A549 (cell line): ENCODE data around the gene ARHGEF4. TPM values are rescaled to one million over a fixed set of nuclear protein-coding genes. Genes with fewer than 3 reads are reported as not detected.

Experiments
- ATAC-seq, 2 experiments: fragments of 200-7000 bp in 1 of 2; fragments of >200 bp in 1 of 2; cut with Nextera tagmentation in 1 of 2; cut with Tn5 transposase in 1 of 2; 3 replicates each; pipeline versions ENCODE4 v1.8.0 to v1.9.1; 2018 to 2020; ENCODE audit warnings: mild to moderate bottlenecking in 1 of 2, moderate library complexity in 1 of 2
- CTCF ChIA-PET: fragments of 300-600 bp; sonication (Branson Sonifier 250); formaldehyde crosslinking; extraction: SDS; loops from one replicate; lab custom pipeline; 2021; ENCODE audit warnings: antibody characterized with exemption, inconsistent platforms; lab: Yijun Ruan, JAX
- POLR2A ChIA-PET: fragments of 350-600 bp; formaldehyde crosslinking; extraction: SDS; loops from one replicate; lab custom pipeline; 2021; ENCODE audit warnings: antibody characterized with exemption, inconsistent platforms; lab: Yijun Ruan, JAX
- DNase-seq, 2 experiments: peaks; one replicate each; pipeline versions ENCODE4 v3.0.0 to v3.0.0-alpha.2; 2011 to 2016; ENCODE audit warnings: low read depth in 1 of 2, low spot score in 1 of 2
- FAIRE-seq: peaks from 2 replicates; lab custom pipeline; 2011; peaks lifted over from hg19 to GRCh38; lab: Jason Lieb, UNC
- H3K27ac ChIP-seq, 2 experiments: fragments of >200 bp; sonication (Bioruptor Twin); formaldehyde crosslinking; 3 replicates each; pipeline ENCODE4 v1.5.1; 2016 to 2017
- H3K4me1 ChIP-seq: fragments of >200 bp; sonication (Bioruptor Twin); formaldehyde crosslinking; 3 replicates; pipeline ENCODE4 v1.6.1; 2016
- H3K4me2 ChIP-seq: fragments of >200 bp; sonication (Bioruptor Twin); formaldehyde crosslinking; 3 replicates; pipeline ENCODE4 v1.6.1; 2016
- H3K4me3 ChIP-seq: fragments of >200 bp; sonication (Bioruptor Twin); formaldehyde crosslinking; 3 replicates; pipeline ENCODE4 v1.5.1; 2016
- H3K9me3 ChIP-seq: fragments of >200 bp; sonication (Bioruptor Twin); formaldehyde crosslinking; 3 replicates; pipeline ENCODE4 v1.6.1; 2016
- CBX2 ChIP-seq: fragments of 200-600 bp; sonication (generic); IDR thresholded peaks from 2 replicates; pipeline ENCODE4 v1.6.1; 2016; ENCODE audit warnings: low read depth, mild to moderate bottlenecking, borderline replicate concordance
- CEBPB ChIP-seq, 2 experiments: fragments of >200 bp in 1 of 2; sonication (Bioruptor Twin) in 1 of 2; formaldehyde crosslinking in 1 of 2; IDR thresholded peaks; 2 replicates each; pipeline ENCODE4 v1.6.1; 2012 to 2016
- CHD2 ChIP-seq: fragments of 150-350 bp; IDR thresholded peaks from 2 replicates; pipeline ENCODE4 v1.6.1; 2014; ENCODE audit warnings: low read length; ENCODE audit not compliant: partially characterized antibody
- EHMT2 ChIP-seq: fragments of 200-600 bp; sonication (generic); IDR thresholded peaks from 2 replicates; pipeline ENCODE4 v1.6.1; 2016; ENCODE audit warnings: antibody characterized with exemption, low read depth, mild to moderate bottlenecking, moderate library complexity
- EP300 ChIP-seq, 2 experiments: fragments of >200 bp; sonication (Bioruptor Twin); formaldehyde crosslinking; IDR thresholded peaks; 2 replicates in 1 of 2; 3 replicates in 1 of 2; pipeline ENCODE4 v1.6.1; 2016 to 2017
- FOSL2 ChIP-seq, 2 experiments: fragments of 450-650 bp in 1 of 2; fragments of >200 bp in 1 of 2; sonication (Bioruptor Twin) in 1 of 2; formaldehyde crosslinking; IDR thresholded peaks; 2 replicates each; pipeline versions ENCODE4 v1.5.0 to v1.6.1; 2016 to 2020; ENCODE audit warnings: mild to moderate bottlenecking in 1 of 2, moderate library complexity in 1 of 2
- FOXS1 ChIP-seq: fragments of 250-450 bp; sonication (Bioruptor Pico); IDR thresholded peaks from 2 replicates; pipeline ENCODE4 v1.5.0; 2020; ENCODE audit warnings: mild to moderate bottlenecking, moderate library complexity
- GATA3 ChIP-seq: IDR thresholded peaks from 2 replicates; pipeline ENCODE4 v1.6.1; 2012; ENCODE audit warnings: borderline replicate concordance
- HEYL ChIP-seq: fragments of 250-450 bp; sonication (Bioruptor Pico); IDR thresholded peaks from 2 replicates; pipeline ENCODE4 v1.8.0; 2021; ENCODE audit warnings: mild to moderate bottlenecking, moderate library complexity
- HOXB13 ChIP-seq: fragments of 250-450 bp; sonication (Bioruptor Pico); IDR thresholded peaks from 2 replicates; pipeline ENCODE4 v1.5.0; 2020; ENCODE audit warnings: low read depth, mild to moderate bottlenecking, moderate library complexity
- JUN ChIP-seq, 2 experiments: fragments of >200 bp; sonication (Bioruptor Twin); formaldehyde crosslinking; IDR thresholded peaks; 2 replicates in 1 of 2; 3 replicates in 1 of 2; pipeline ENCODE4 v1.6.1; 2016 to 2017
- JUNB ChIP-seq: fragments of >200 bp; sonication (Bioruptor Twin); formaldehyde crosslinking; IDR thresholded peaks from 2 replicates; pipeline ENCODE4 v1.6.1; 2016
- MAFK ChIP-seq: fragments of 450-650 bp; IDR thresholded peaks from 2 replicates; pipeline ENCODE4 v1.6.1; 2014; ENCODE audit not compliant: partially characterized antibody
- NR3C1 ChIP-seq: fragments of >200 bp; sonication (Bioruptor Twin); formaldehyde crosslinking; IDR thresholded peaks from 3 replicates; pipeline ENCODE4 v1.6.1; 2017
- PHF8 ChIP-seq: fragments of 200-600 bp; sonication (generic); IDR thresholded peaks from 2 replicates; pipeline ENCODE4 v1.6.1; 2016; ENCODE audit warnings: low read depth, mild to moderate bottlenecking, antibody characterized with exemption, moderate library complexity, borderline replicate concordance
- POLR2A ChIP-seq: IDR thresholded peaks from 2 replicates; pipeline ENCODE4 v1.6.1; 2012; ENCODE audit warnings: mild to moderate bottlenecking, low read length
- RAD21 ChIP-seq, 2 experiments: fragments of >200 bp in 1 of 2; sonication (Bioruptor Twin) in 1 of 2; formaldehyde crosslinking in 1 of 2; IDR thresholded peaks in 1 of 2; conservative IDR thresholded peaks in 1 of 2; 2 replicates in 1 of 2; 3 replicates in 1 of 2; pipeline ENCODE4 v1.6.1; 2012 to 2018; ENCODE audit warnings: inconsistent platforms in 1 of 2
- RCOR1 ChIP-seq: fragments of 150-350 bp; IDR thresholded peaks from 2 replicates; pipeline ENCODE4 v1.6.1; 2014; ENCODE audit warnings: antibody characterized with exemption, low read length, low read depth
- RFX5 ChIP-seq: fragments of 450-650 bp; IDR thresholded peaks from 2 replicates; pipeline ENCODE4 v1.7.1; 2014; ENCODE audit warnings: antibody characterized with exemption, mild to moderate bottlenecking, moderate library complexity
- SMC3 ChIP-seq: fragments of >200 bp; sonication (Bioruptor Twin); formaldehyde crosslinking; IDR thresholded peaks from 3 replicates; pipeline ENCODE4 v1.6.1; 2018; ENCODE audit warnings: inconsistent platforms
- TFCP2L1 ChIP-seq: fragments of 250-450 bp; sonication (Bioruptor Pico); IDR thresholded peaks from 2 replicates; pipeline ENCODE4 v1.5.0; 2021; ENCODE audit warnings: mild to moderate bottlenecking
- TP53 ChIP-seq: fragments of 250-450 bp; sonication (Bioruptor Pico); IDR thresholded peaks from 2 replicates; pipeline ENCODE4 v1.5.0; 2021; ENCODE audit warnings: mild to moderate bottlenecking, moderate library complexity
- ZNF302 ChIP-seq: fragments of 250-450 bp; sonication (Bioruptor Pico); IDR thresholded peaks from 2 replicates; pipeline ENCODE4 v1.9.0; 2021; ENCODE audit warnings: inconsistent platforms, mild to moderate bottlenecking, moderate library complexity
- WGBS: methylation state at CpG from one replicate; pipeline ENCODE4 v1.1.6; 2017; ENCODE audit errors: missing lambda C conversion rate; 5-methylcytosine and 5-hydroxymethylcytosine counted together
- polyA plus RNA-seq, 4 experiments: library from polyadenylated mRNA; depleted of rRNA in 3 of 4; stranded (reverse); fragments of >200 nt; fragmentation: RNase III in 1 of 4; extraction: RNeasy Plus Mini Kit Qiagen cat#74134 plus additional on column Dnase treatment in 1 of 4; gene quantifications; 2 replicates in 3 of 4; 3 replicates in 1 of 4; pipeline ENCODE4 v1.2.3, GENCODE V29; 2011 to 2017
- TF ChIP-seq, protein P1 (sequence below): fragments of >200 bp; sonication (Bioruptor Twin); formaldehyde crosslinking; IDR thresholded peaks from 2 replicates; pipeline ENCODE4 v1.6.1; 2016
- TF ChIP-seq, protein P2 (sequence below): IDR thresholded peaks from 2 replicates; pipeline ENCODE4 v1.6.1; 2012
- TF ChIP-seq, protein P3 (sequence below): fragments of >200 bp; sonication (Bioruptor Twin); formaldehyde crosslinking; IDR thresholded peaks from 3 replicates; pipeline ENCODE4 v1.6.1; 2016
- TF ChIP-seq, protein P4 (sequence below): IDR thresholded peaks from 2 replicates; pipeline ENCODE4 v1.6.1; 2012

Gene ARHGEF4
- polyA plus RNA-seq, 2 of the 4 experiments (the other 2 are of a cell fraction) = 1.00 to 2.1 TPM

DNA sequence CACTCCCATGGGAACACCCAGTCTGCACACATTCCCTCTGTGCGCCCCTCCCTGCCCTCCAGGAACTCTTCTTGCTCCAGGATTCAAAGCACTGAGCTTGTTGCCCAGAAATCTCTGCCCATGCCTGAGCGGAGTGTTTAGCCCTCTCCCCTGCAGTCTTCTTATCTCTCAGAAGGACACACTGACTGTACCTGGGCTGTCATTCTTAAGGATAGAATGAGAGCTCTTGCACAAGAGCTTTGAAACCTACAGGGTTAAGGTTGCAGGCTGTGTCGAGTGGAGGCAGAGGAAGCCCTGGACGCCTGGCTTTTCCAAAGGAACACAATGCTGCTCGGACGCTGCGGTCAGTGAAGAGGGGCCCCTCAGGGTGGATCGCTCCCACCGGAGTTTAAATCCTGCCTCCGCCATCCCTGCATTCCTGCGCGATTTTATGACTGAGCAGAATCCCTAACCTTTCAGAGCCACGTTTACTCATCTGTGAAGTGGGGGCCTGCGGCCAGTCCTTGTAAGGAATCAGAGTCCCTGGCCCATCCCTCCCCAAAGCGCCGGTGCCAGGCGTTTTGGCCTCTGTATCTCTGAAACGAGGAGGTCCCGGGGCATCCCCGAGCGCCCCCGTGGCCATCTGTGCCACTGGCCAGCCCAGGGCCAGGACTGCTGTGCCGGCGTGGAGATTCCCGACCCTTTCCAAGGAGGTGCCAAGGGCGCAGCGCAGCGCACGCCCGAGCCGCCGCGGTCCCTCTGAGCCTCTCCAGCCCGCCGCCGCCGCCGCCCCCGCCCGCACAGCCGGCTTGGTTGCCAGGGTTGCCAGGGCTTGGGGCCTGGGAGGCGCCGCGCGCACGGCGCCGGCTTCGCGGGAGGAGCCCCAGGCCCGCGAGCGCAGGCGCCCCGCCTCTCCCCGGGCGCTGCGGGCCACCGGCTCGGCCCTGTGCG, 197.7 kb downstream of the ARHGEF4 start:
- no peak for FAIRE-seq
- 49% methylated on average over 20 of the region's 61 CpGs for WGBS
- peak overlapping the region; percentile 59 to 82 for H3K27ac ChIP-seq
- H3K9me3 ChIP-seq = no peaks in the 10 kb centered on the region
- ChIA-PET POLR2A (no interaction called here), CTCF (no interaction called here)
- TF ChIP-seq, protein P1, sequence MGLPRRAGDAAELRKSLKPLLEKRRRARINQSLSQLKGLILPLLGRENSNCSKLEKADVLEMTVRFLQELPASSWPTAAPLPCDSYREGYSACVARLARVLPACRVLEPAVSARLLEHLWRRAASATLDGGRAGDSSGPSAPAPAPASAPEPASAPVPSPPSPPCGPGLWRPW = no peak
- TF ChIP-seq RAD21 (conservative IDR thresholded peaks at IDR 0.05 in 1 of 2, IDR thresholded peaks at IDR 0.05 in 1 of 2) (no peak), GATA3 (no peak), JUN (IDR thresholded peaks at IDR 0.05) (no peak), RCOR1 (no peak), FOXS1 (CRISPR knock-in tag) (no peak), EP300 (IDR thresholded peaks at IDR 0.05) (no peak), CBX2 (no peak), SMC3 (no peak), MAFK (no peak), RFX5 (no peak), FOSL2 (IDR thresholded peaks at IDR 0.05) (no peak), FOSL2 (CRISPR knock-in tag; IDR thresholded peaks at IDR 0.05) (no peak), HEYL (no peak)
- TF ChIP-seq, protein P2, sequence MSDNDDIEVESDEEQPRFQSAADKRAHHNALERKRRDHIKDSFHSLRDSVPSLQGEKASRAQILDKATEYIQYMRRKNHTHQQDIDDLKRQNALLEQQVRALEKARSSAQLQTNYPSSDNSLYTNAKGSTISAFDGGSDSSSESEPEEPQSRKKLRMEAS = no peak
- peak overlapping the region; percentile 55 for H3K4me3 ChIP-seq
- peak; percentile 21 to 36; a peak in 4 of 6 replicates for ATAC-seq
- peak overlapping the region; percentile 98 for H3K4me2 ChIP-seq
- H3K4me1 ChIP-seq = peaks cover 9% of the 10 kb centered on the region
- no peak for DNase-seq

DNA sequence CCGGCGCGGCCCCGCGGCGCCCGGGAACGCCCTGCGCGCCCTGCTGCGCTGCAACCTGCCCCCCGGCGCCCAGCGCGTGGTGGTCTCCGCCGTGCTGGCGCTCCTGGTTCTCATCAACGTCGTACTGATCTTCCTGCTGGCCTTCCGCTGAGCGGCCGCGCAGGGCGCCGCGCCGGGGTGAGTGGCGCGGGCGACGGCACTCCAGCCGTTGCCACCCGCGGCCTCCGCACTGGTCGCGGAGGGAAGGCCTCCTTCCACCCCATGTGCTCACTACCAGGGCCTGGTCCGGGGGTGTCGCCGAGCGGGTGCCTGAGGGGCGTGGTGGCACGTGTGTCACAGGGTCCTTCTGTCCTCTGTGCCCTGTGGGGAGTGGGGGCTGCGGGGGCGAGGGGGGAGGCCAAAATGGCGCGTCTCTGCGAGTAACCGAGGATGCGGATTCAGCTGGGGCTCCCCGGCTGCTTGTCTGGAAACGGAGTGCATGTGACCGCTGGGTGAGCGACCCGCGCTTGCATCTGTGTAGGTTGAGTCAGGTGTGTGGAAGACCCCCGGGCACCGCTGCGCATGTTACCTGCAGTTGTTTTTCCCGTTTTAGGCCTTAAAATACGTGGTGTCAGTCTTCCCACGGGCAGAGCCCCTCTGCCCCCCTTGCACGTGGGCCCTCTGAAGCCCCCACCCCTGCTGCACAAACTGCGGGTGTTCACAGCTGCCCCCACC, 198.6 kb downstream of the ARHGEF4 start:
- 76% methylated on average over 18 of the region's 65 CpGs for WGBS
- Histone ChIP-seq H3K4me3 (peak overlapping the region; percentile 55), H3K4me2 (peak overlapping the region; percentile 98), H3K9me3 (no peaks in the 10 kb centered on the region), H3K27ac (peak overlapping the region; percentile 59 to 82), H3K4me1 (peaks cover 9% of the 10 kb centered on the region)
- TF ChIP-seq CEBPB (IDR thresholded peaks at IDR 0.05) (no peak), POLR2A (no peak)
- FAIRE-seq (no peak), ATAC-seq (no peak), DNase-seq (no peak)
- ChIA-PET POLR2A (no interaction called here), CTCF (no interaction called here)

DNA sequence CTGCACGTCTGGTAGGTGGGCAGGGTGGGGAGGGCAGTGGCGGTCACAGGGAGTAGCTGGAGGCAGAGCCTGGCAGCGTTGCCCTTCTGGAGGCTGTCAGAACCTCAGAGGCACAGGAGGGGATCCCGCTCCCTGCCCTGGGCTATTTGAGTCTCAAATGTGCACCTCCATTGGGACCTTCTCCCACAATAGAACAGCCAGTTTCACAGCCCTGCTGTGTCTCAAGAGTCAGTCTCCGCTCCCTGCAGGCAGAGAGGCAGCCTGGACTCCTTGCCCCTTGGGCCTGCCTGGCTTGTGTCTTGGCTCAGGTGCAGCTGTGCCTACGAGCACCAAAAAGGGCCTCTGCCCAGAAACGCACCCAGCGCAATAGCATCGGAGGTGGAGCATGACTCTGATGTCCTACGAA, 199.1 kb downstream of the ARHGEF4 start:
- WGBS = 86% methylated on average over 4 of the region's 10 CpGs
- FAIRE-seq = no peak

DNA sequence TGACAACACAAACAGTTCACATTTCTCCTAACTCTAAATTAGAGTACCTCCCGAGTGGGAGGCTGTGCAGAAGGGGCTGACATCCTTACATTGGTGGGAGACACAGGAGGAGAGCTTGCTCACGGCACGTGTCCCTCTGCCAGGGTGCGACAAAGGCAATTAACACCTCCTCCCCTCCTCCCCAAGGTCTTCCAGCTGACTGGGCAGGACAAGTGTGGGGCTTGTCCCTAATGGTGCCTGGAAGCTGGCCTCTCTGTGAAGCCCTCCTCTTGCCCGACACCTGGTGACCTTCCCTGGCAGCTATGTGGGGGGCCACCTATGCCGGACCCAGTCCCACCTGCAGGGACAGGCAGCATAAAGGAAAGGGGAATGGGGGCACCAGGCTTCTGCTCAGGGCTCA, 199.6 kb downstream of the ARHGEF4 start:
- FAIRE-seq (no peak), DNase-seq (no peak), ATAC-seq (no peak)
- 66% methylated on average over 6 of the region's 6 CpGs for WGBS
- H3K27ac ChIP-seq = no peak overlapping the region
- no peak overlapping the region for H3K4me3 ChIP-seq
- ChIA-PET CTCF (no interaction called here), POLR2A (no interaction called here)
- peaks cover 9% of the 10 kb centered on the region for H3K4me1 ChIP-seq
- no peak overlapping the region for H3K4me2 ChIP-seq
- H3K9me3 ChIP-seq = no peaks in the 10 kb centered on the region
- TF ChIP-seq CHD2 = no peak
- TF ChIP-seq TFCP2L1 = no peak
- TF ChIP-seq ZNF302 (CRISPR knock-in tag) = no peak
- TF ChIP-seq EHMT2 = no peak
- TF ChIP-seq, protein P3, sequence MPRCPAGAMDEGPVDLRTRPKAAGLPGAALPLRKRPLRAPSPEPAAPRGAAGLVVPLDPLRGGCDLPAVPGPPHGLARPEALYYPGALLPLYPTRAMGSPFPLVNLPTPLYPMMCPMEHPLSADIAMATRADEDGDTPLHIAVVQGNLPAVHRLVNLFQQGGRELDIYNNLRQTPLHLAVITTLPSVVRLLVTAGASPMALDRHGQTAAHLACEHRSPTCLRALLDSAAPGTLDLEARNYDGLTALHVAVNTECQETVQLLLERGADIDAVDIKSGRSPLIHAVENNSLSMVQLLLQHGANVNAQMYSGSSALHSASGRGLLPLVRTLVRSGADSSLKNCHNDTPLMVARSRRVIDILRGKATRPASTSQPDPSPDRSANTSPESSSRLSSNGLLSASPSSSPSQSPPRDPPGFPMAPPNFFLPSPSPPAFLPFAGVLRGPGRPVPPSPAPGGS = no peak
- no peak for TF ChIP-seq PHF8
- TF ChIP-seq, protein P4, sequence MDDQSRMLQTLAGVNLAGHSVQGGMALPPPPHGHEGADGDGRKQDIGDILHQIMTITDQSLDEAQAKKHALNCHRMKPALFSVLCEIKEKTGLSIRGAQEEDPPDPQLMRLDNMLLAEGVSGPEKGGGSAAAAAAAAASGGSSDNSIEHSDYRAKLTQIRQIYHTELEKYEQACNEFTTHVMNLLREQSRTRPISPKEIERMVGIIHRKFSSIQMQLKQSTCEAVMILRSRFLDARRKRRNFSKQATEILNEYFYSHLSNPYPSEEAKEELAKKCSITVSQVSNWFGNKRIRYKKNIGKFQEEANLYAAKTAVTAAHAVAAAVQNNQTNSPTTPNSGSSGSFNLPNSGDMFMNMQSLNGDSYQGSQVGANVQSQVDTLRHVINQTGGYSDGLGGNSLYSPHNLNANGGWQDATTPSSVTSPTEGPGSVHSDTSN = no peak
- no peak for TF ChIP-seq NR3C1
- no peak for TF ChIP-seq TP53 (CRISPR knock-in tag)
- no peak for TF ChIP-seq JUN (IDR thresholded peaks at IDR 0.05)
- TF ChIP-seq JUNB = no peak
- TF ChIP-seq FOXS1 (CRISPR knock-in tag) = no peak
- no peak for TF ChIP-seq HEYL

More for the DNA sequence above, 199.1 kb downstream of the ARHGEF4 start:
- no peak overlapping the region for H3K4me3 ChIP-seq
- H3K4me2 ChIP-seq = no peak overlapping the region; the same call in 1 of the 3 replicates
- no peak overlapping the region for H3K27ac ChIP-seq
- POLR2A ChIA-PET = no interaction called here
- ATAC-seq (no peak), DNase-seq (no peak)
- peaks cover 9% of the 10 kb centered on the region for H3K4me1 ChIP-seq
- H3K9me3 ChIP-seq = no peaks in the 10 kb centered on the region
- CTCF ChIA-PET = no interaction called here
- TF ChIP-seq HOXB13 = no peak
- TF ChIP-seq, all 56 proteins: peak for 0
